Ovary (tissue), 9 donors: Measurements from ENCODE around the gene GADD45GIP1. TPM values are rescaled to one million over a fixed set of nuclear protein-coding genes. Genes with fewer than 3 reads are reported as not detected.

Experiments
- DNase-seq, 5 donors: peaks; one replicate each; pipeline ENCODE4 v3.0.0-alpha.2; 2019 to 2020
- H3K27ac ChIP-seq, 2 donors: fragments of 200-600 bp; one replicate each; pipeline versions ENCODE4 v1.5.1 to v1.8.0; 2019 to 2022
- H3K27me3 ChIP-seq: fragments of 200-600 bp; one replicate; pipeline ENCODE4 v1.8.0; 2022
- H3K36me3 ChIP-seq: fragments of 200-600 bp; sonication (generic); one replicate; pipeline ENCODE4 v1.5.1; 2019
- H3K4me1 ChIP-seq: one replicate; pipeline ENCODE4 v1.8.1; 2013; ENCODE audit warnings: mild to moderate bottlenecking, moderate library complexity; ENCODE audit not compliant: insufficient read depth
- H3K4me3 ChIP-seq: fragments of 200-600 bp; sonication (generic); one replicate; pipeline ENCODE4 v1.5.1; 2017
- H3K9me3 ChIP-seq, 2 donors: fragments of 200-600 bp in 1 of 2; sonication (generic) in 1 of 2; one replicate each; pipeline versions ENCODE4 v1.5.1 to v1.8.1; 2013 to 2019; ENCODE audit warnings: mild to moderate bottlenecking in 1 of 2, moderate library complexity in 1 of 2
- CTCF ChIP-seq, 3 donors: fragments of 450-650 bp in 2 of 3; fragments of 200-600 bp in 1 of 3; IDR thresholded peaks; one replicate each; pipeline versions ENCODE4 v1.5.1 to v1.8.0; 2016 to 2022; ENCODE audit warnings: antibody characterized with exemption in 3 of 3, mild to moderate bottlenecking in 1 of 3
- EP300 ChIP-seq: sonication (generic); formaldehyde crosslinking; IDR thresholded peaks from one replicate; pipeline ENCODE4 v1.6.1; 2017; ENCODE audit warnings: antibody characterized with exemption
- POLR2A ChIP-seq: fragments of 450-650 bp; IDR thresholded peaks from one replicate; pipeline ENCODE4 v1.6.1; 2017; ENCODE audit warnings: antibody characterized with exemption, mild to moderate bottlenecking, moderate library complexity
- WGBS, 3 donors: extraction: QIAGEN DNeasy Blood & Tissue Kit in 1 of 3; methylation state at CpG; one replicate each; pipeline versions ENCODE4 v1.1.5 to v1.1.7; 2013 to 2017; 5-methylcytosine and 5-hydroxymethylcytosine counted together
- intact Hi-C, 4 donors: fragments of 100-400 bp; cut with DNase I; formaldehyde crosslinking; loops; one replicate each; pipeline versions ENCODE4 v1.11.0 to v1.15.1; 2022 to 2023
- polyA plus RNA-seq, 2 donors: library from polyadenylated mRNA; stranded (reverse); fragments of 200-250 nt in 1 of 2; fragments of 350-450 nt in 1 of 2; fragmentation: Illumina TruSeq in 1 of 2; extraction: RNeasy Lipid Tissue Mini Kit (QIAGEN cat#74804) in 1 of 2; gene quantifications; one replicate each; pipeline ENCODE4 v1.2.3, GENCODE V29; 2013 to 2014
- total RNA-seq, 7 donors: library from RNA; depleted of rRNA in 2 of 7; stranded (reverse); fragments of >200 nt in 2 of 7; fragmentation: NEBNext Ultra II Directional in 3 of 7; extraction: Animal tissue kit (Norgen Biotek cat#: 25700) in 3 of 7; gene quantifications; one replicate each; pipeline versions ENCODE4 v1.1.0 to v1.2.4, GENCODE V29; 2016 to 2023
- donor health status: DM: no; HTN: no; CAD: no; lungs with moderate emphysema.
- donor health status: DM: no; HTN: no; CAD: no.
- donor health status: Bipolar disorder and iron deficiency.
- donor health status: DM: yes; HTN: yes; CAD: no.
- donor health status: DM: no; HTN: no; CAD: no.
- donor health status: DM: yes; HTN: yes; CAD: no.

The GADD45GIP1 gene
- total and polyA plus RNA-seq, 9 donors = 1.8 to 57.7 (median 19.1) TPM

- DNase-seq = no peak
- TF ChIP-seq POLR2A = no peak
- no peak for TF ChIP-seq EP300
- TF ChIP-seq CTCF (IDR thresholded peaks at IDR 0.05) = no peak
- Histone ChIP-seq H3K4me1 (peaks cover 2% of the 10 kb centered on the region), H3K27me3 (no peaks in the 10 kb centered on the region), H3K9me3 (no peaks in the 10 kb centered on the region), H3K36me3 (no peaks in the 10 kb centered on the region), H3K4me3 (no peak overlapping the region), H3K27ac (no peak overlapping the region)
- intact Hi-C loops = no loop called here
- 52 to 73% (median 57%) methylated on average over 2 of the region's 2 CpGs for WGBS, 3 donors
Measured at GRCh38 chr19:12944104-12944674, 12.8 kb downstream of the GADD45GIP1 start.

- intact Hi-C loops = no loop called here
- H3K4me1 ChIP-seq = peaks cover 2% of the 10 kb centered on the region
- H3K4me3 ChIP-seq = no peak overlapping the region
- TF ChIP-seq EP300 (no peak), POLR2A (no peak), CTCF (IDR thresholded peaks at IDR 0.05) (no peak)
- no peaks in the 10 kb centered on the region for H3K36me3 ChIP-seq
- no peaks in the 10 kb centered on the region for H3K27me3 ChIP-seq
- WGBS, 3 donors = 75 to 82% (median 76%) methylated on average over 18 of the region's 18 CpGs
- H3K27ac ChIP-seq = no peak overlapping the region
- H3K9me3 ChIP-seq = no peaks in the 10 kb centered on the region
- DNase-seq = peak in 1 of 5 donors; percentile 42
Measured at GRCh38 chr19:12943437-12944044, 13.5 kb downstream of the GADD45GIP1 start.

- no peak overlapping the region for H3K4me3 ChIP-seq
Measured at GRCh38 chr19:12940897-12941296, 16.1 kb downstream of the GADD45GIP1 start.

GRCh38 chr19:12939975-12940423 lies 17.0 kb downstream of the GADD45GIP1 start:
- intact Hi-C loops = no loop called here
- H3K4me3 ChIP-seq = peak overlapping the region; percentile 93
- 47 to 63% (median 50%) methylated on average over 10 of the region's 10 CpGs for WGBS, 3 donors

More at GRCh38 chr19:12940897-12941296, 16.1 kb downstream of the GADD45GIP1 start:
- no peaks in the 10 kb centered on the region for H3K36me3 ChIP-seq
- H3K27me3 ChIP-seq = no peaks in the 10 kb centered on the region
- no peak overlapping the region for H3K27ac ChIP-seq
- no peak for DNase-seq
- WGBS, 3 donors = 75 to 87% (median 84%) methylated on average over 2 of the region's 2 CpGs
- H3K4me1 ChIP-seq = peaks cover 5% of the 10 kb centered on the region
- TF ChIP-seq EP300 (no peak), POLR2A (no peak), CTCF (IDR thresholded peaks at IDR 0.05) (no peak)
- no peaks in the 10 kb centered on the region for H3K9me3 ChIP-seq
- intact Hi-C loops = no loop called here

More at GRCh38 chr19:12939975-12940423, 17.0 kb downstream of the GADD45GIP1 start:
- Histone ChIP-seq H3K27ac (no peak overlapping the region), H3K4me1 (peaks cover 5% of the 10 kb centered on the region), H3K36me3 (no peaks in the 10 kb centered on the region), H3K27me3 (no peaks in the 10 kb centered on the region), H3K9me3 (no peaks in the 10 kb centered on the region)
- DNase-seq = no peak
- TF ChIP-seq EP300 = no peak
- no peak for TF ChIP-seq POLR2A
- TF ChIP-seq CTCF (IDR thresholded peaks at IDR 0.05) = no peak
